Measurements from ENCODE around the gene MST1R.

MST1R gene

DNA sequence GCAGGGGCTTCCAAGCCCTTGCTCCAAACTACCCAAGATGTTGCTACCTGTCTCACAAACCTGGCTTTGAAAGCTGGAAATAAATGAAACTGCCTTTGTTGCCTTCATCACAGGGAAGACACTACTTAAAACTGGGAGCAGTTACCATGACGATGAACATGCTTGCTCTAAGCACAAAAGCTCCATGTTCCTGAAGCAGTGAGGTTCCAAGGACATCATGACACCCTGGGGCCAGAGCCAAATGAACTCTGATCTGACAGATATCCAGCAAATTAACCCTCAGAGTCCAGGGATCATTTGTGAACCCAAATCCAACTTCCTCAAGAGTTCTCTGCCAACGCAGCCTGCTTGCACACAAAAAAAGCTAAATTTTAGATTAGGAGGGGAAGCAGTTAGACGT is 58.0 kb downstream of the MST1R start:
- FAIRE-seq (no peak), DNase-seq (ENCODE audit: insufficient read length, low spot score) (no peak)
- TF ChIP-seq POLR2A (IDR thresholded peaks at IDR 0.05; ENCODE audit: low read depth, low read length) (no peak), SPI1 (IDR thresholded peaks at IDR 0.05; ENCODE audit: low read depth, low read length) (no peak)

- no peak for DNase-seq (ENCODE audit: insufficient read length, low spot score)
- no peak for TF ChIP-seq POLR2A (IDR thresholded peaks at IDR 0.05; ENCODE audit: low read depth, low read length)
- no peak for TF ChIP-seq POLR2AphosphoS5 (IDR thresholded peaks at IDR 0.05; ENCODE audit: low read depth, low read length)
- TF ChIP-seq TAF1 (IDR thresholded peaks at IDR 0.05; ENCODE audit: low read depth, low read length): no peak
- TF ChIP-seq SPI1 (IDR thresholded peaks at IDR 0.05; ENCODE audit: low read depth, low read length): no peak
- no peak for TF ChIP-seq POU2F2 (IDR thresholded peaks at IDR 0.05; ENCODE audit: low read depth, low read length)
- no peak for FAIRE-seq
Measured at GRCh38 chr3:49844464-49845183, 59.0 kb downstream of the MST1R start.

DNA sequence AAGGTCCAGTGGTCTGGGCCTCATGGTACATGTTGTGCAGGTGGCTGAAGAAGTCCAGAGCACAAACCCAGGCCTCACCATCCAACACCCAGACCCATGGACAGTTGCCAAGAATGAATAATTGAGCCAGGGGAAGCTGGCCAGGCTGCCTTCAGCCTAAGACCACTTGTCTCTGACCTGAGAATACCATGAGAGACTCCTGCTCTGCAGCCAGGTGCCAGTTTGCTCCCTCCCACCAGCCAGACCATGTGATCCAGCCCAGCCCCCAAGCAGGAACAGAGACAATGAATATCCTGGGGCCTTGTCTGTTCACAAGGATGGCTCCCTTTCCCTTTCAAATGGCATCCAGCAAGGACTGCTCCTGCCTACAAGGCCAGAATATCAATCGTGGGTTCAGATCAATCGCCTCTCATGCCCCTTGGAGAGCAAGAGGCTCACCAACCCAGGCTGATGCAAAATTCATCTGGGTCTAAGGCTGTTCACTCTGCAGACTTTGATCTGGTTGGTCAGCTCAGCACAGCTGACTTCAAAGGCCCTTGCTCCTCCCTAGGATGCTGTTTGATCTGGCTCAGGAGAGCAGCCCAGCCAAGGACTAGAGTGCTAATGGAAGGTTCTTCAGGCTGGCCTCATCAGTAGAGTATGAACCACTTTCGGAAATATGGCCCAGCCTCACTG is 60.7 kb downstream of the MST1R start:
- FAIRE-seq: no peak

DNA sequence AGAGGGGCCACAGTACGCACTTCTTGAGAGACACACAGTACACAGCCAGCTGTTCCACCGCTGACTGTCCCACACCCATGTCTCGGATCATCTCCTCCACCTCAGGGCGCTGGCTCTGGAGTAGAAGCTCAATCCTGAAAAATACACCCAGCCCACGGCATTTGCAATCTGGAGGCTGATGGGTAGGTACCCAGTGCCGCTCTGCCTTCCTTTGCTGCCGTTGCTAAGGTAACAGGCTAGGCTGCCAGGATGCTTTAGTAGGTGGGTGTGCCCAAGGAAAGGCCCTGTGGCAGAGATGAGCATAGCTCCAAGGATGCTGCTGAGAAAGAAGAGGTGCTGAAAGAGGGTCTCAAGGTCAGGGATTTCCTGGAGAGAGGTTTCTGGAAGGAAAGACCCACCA is 61.9 kb downstream of the MST1R start:
- no peak for FAIRE-seq
- no peak for TF ChIP-seq POU2F2 (IDR thresholded peaks at IDR 0.05; ENCODE audit: low read depth, low read length)
- no peak for TF ChIP-seq TAF1 (IDR thresholded peaks at IDR 0.05; ENCODE audit: low read depth, low read length)
- no peak for TF ChIP-seq PAX5 (IDR thresholded peaks at IDR 0.05; ENCODE audit: insufficient read depth, low read length, severe bottlenecking)
- no peak for TF ChIP-seq POLR2A (IDR thresholded peaks at IDR 0.05; ENCODE audit: low read depth, low read length)

More for the DNA sequence above, 60.7 kb downstream of the MST1R start:
- no peak for DNase-seq (ENCODE audit: insufficient read length, low spot score)
- no peak for TF ChIP-seq PAX5 (IDR thresholded peaks at IDR 0.05; ENCODE audit: insufficient read depth, low read length, severe bottlenecking)

DNA sequence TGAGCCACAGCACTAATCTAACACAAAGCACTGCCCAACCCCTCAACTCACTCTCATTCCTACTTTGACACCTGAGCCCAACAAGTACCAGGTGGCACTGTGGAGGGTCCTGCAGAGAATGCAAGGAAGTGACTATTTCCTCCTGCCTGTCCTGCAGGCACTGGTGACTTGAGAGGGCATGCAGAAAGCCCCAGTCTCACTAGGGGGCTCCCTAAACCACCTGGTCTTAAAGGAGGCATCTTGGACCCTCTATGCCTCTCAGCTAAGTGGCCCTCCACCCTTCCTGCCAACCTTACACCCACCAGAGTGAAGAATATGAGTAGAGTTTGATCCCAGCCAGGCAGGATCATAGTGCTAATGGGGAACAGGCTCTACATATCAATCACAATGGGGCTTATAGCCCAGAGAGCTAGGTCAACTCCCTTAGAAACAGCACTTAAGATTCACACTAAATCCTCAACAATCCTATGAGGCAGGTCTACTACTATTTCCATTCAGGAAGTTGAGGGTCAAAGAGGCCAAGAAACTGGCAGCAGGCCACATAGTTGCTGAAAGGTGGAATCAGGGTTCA is 62.5 kb downstream of the MST1R start:
- TF ChIP-seq PAX5 (IDR thresholded peaks at IDR 0.05; ENCODE audit: insufficient read depth, low read length, severe bottlenecking) (no peak), SPI1 (IDR thresholded peaks at IDR 0.05; ENCODE audit: low read depth, low read length) (no peak)
- DNase-seq (ENCODE audit: insufficient read length, low spot score) (no peak), FAIRE-seq (peak; percentile 61)

More for the DNA sequence above, 61.9 kb downstream of the MST1R start:
- DNase-seq (ENCODE audit: insufficient read length, low spot score): no peak

DNA sequence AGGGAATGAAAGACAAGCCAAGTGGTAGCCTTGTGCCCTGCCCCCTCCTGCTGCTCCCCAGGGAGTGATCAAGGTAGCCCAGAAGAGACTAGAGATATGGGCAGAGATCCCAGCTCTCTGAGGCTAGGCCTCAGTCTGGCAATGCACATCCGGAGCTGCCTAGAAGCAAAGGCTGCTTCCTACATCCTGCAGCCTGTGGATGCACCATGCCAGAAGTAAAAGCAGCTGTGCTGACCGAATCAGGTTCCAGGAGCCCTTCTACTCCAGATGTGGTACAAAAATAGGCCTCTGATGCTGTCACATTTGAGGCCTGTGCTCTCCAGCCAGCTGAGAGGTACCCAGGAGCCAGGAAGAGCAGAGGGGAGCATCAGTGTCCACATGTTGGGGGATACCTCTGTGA is 63.3 kb downstream of the MST1R start:
- FAIRE-seq: no peak
- no peak for TF ChIP-seq TAF1 (IDR thresholded peaks at IDR 0.05; ENCODE audit: low read depth, low read length)
- TF ChIP-seq POU2F2 (IDR thresholded peaks at IDR 0.05; ENCODE audit: low read depth, low read length): no peak
- TF ChIP-seq SPI1 (IDR thresholded peaks at IDR 0.05; ENCODE audit: low read depth, low read length): no peak
- TF ChIP-seq POLR2AphosphoS5 (IDR thresholded peaks at IDR 0.05; ENCODE audit: low read depth, low read length): no peak
- TF ChIP-seq POLR2A (IDR thresholded peaks at IDR 0.05; ENCODE audit: low read depth, low read length): no peak
- TF ChIP-seq PAX5 (IDR thresholded peaks at IDR 0.05; ENCODE audit: insufficient read depth, low read length, severe bottlenecking): no peak

GRCh38 chr3:49839193-49839809 is 64.4 kb downstream of the MST1R start:
- TF ChIP-seq PAX5 (IDR thresholded peaks at IDR 0.05; ENCODE audit: insufficient read depth, low read length, severe bottlenecking) (no peak), POLR2AphosphoS5 (IDR thresholded peaks at IDR 0.05; ENCODE audit: low read depth, low read length) (no peak), SPI1 (IDR thresholded peaks at IDR 0.05; ENCODE audit: low read depth, low read length) (no peak), POLR2A (IDR thresholded peaks at IDR 0.05; ENCODE audit: low read depth, low read length) (no peak), TAF1 (IDR thresholded peaks at IDR 0.05; ENCODE audit: low read depth, low read length) (no peak), POU2F2 (IDR thresholded peaks at IDR 0.05; ENCODE audit: low read depth, low read length) (no peak)
- FAIRE-seq (peak; percentile 94), DNase-seq (ENCODE audit: insufficient read length, low spot score) (peak; percentile 48)

More for the DNA sequence above, 63.3 kb downstream of the MST1R start:
- DNase-seq (ENCODE audit: insufficient read length, low spot score): no peak
